GM18517 (cell line): ENCODE data around the gene MDFIC2.
"Not testable (repeated sequence)": the region's sequence is repeated elsewhere in the genome, so short reads cannot be mapped to it uniquely, and the experiment has no call there.

Experiments
- ATAC-seq: cut with Tn5 transposase; IDR thresholded peaks from one replicate; pipeline ENCODE4 v1.9.1; 2021; ENCODE audit warnings: mild to moderate bottlenecking, moderate library complexity; ENCODE audit not compliant: unreplicated experiment

Gene MDFIC2

GRCh38 chr3:70312336-70312735 is at the start of gene MDFIC2:
Gene MDFIC2 (minus strand): TSS chr3:70312638. CDS start chr3:70311973, 665 bp downstream.
- ATAC-seq = no peak

DNA sequence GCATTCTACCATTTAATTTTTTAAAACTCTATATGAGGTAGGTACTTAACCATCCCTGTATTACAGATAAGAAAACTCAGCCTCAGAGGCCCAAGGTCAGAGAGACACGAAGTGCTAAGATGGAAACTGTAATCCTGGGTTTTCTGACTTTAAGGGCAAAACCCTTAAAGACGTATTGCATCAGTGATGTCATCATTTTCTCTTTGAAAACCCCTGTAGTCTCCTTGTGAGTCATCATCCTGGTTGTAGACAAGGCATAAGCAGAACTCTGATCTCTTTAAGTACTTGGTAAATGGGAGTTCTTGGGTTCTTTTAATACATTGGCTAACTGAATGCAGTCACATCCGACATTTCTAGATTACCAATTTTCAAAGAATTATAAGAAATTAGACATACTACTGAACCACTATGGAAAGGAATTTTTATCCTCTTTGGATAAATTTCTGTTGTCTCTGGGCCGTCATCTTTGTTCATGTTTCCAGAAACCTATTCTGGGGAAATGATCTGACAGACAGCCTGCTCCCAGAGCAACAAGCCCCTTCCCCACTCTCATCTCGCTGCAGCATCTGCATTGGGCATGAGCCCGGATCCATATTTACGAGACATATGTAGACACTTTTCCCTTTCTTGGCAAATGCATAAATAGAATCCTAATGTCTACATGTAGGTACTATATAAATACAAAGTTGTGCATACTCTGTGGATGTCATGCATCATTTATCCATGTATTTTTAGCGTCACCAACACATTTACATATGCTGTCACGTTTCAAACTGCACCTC is 48.7 kb upstream of the MDFIC2 start:
- no peak for ATAC-seq

GRCh38 chr3:70359711-70360110 is 47.3 kb upstream of the MDFIC2 start:
- ATAC-seq = no peak

DNA sequence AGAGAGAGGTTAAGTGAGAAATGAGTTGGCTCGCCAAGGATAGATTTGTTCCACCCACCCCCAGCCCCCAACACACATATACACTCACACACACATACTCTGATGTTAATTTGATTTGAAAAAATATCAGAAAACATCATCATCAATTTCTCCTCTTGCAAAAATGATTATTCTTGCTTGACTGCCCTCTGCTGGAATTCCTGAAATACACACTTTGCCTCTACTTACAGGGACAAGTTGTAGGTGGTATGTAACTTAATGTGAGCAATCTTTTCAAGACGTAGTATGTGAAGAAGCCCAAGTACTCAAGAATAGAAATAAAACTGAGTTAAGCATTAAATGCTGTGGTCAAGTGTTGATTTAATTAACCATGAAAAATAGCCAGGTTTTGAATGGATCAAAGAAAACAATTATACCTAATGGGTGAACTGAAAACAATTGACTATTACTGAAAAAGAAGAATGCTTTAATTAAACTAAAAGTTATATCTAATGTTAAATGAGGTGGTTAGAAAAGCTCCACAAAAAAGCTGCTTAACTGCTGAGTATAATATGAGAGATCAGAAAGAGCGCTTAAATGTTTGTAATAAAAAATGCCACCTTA is 46.6 kb upstream of the MDFIC2 start:
- ATAC-seq = no peak

DNA sequence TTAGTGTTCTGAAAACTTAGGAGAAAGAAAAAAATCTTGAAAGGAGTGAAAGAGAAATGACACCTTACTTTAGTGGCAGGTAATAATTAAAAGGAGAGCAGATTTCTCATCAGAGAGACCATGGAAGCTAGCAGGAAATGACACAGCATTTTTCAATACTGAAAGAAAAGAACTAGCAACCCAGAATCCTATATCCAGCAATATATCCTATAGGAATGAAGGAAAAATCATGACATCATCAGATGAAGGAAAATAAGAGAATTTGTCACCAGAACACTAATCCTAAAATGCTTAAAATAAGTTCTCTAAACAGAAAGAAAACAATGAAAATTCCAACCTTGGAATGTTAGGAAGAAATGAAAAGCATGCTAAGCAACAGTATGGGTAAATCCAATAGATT is 39.8 kb upstream of the MDFIC2 start:
- ATAC-seq = no peak

- no peak for ATAC-seq
These were observed 29.7 kb upstream of the MDFIC2 start for GRCh38 chr3:70342149-70342548.

- ATAC-seq = not testable (repeated sequence)
These were observed 24.4 kb upstream of the MDFIC2 start for GRCh38 chr3:70336885-70337284.

DNA sequence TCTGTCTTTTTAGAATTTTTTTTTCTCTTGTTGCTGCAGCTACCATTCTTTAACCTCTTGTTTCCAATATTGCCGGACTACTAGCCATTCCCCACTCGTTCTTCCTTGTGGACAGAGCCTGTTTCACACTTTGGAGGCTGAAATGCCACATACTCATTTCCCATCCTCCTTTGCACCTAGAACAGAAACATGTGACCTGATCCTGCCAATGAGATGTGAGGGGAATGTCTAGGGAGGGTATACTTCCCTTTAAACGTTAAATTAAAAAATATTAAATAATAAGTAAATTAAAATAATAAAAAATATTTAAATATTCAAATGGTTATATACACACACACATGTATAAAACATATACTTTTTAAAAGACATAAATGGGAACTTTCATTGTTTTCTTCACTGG is 20.6 kb upstream of the MDFIC2 start:
- ATAC-seq = no peak

GRCh38 chr3:70315021-70315420 is 2.6 kb upstream of the MDFIC2 start:
- no peak for ATAC-seq

GRCh38 chr3:70310809-70311208 is 1.6 kb downstream of the MDFIC2 start:
- no peak for ATAC-seq

- ATAC-seq = no peak
These were observed 2.8 kb downstream of the MDFIC2 start for GRCh38 chr3:70309591-70309990.

GRCh38 chr3:70308760-70309159 is 3.7 kb downstream of the MDFIC2 start:
- ATAC-seq = no peak

- ATAC-seq = no peak
These were observed 5.7 kb downstream of the MDFIC2 start for GRCh38 chr3:70306736-70307135.

GRCh38 chr3:70298385-70298784 is 14.1 kb downstream of the MDFIC2 start:
- no peak for ATAC-seq

DNA sequence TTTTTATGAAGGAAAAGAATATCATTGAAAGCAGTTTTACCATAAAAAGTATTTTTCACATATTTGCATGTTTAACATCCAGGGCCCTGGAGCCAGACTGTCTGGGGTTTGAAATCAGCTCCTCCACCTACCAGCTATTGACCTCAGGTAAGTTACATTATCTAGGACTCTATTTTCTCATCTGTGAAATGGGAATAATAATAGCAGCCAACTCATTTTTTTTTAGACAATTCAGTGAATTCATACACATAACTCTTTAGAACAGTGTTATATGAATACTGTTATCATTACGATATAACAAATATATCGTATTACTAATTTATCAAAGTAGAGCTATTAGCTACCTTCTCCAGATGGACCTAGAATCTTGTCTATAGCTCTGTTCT is 21.3 kb downstream of the MDFIC2 start:
- ATAC-seq = no peak

DNA sequence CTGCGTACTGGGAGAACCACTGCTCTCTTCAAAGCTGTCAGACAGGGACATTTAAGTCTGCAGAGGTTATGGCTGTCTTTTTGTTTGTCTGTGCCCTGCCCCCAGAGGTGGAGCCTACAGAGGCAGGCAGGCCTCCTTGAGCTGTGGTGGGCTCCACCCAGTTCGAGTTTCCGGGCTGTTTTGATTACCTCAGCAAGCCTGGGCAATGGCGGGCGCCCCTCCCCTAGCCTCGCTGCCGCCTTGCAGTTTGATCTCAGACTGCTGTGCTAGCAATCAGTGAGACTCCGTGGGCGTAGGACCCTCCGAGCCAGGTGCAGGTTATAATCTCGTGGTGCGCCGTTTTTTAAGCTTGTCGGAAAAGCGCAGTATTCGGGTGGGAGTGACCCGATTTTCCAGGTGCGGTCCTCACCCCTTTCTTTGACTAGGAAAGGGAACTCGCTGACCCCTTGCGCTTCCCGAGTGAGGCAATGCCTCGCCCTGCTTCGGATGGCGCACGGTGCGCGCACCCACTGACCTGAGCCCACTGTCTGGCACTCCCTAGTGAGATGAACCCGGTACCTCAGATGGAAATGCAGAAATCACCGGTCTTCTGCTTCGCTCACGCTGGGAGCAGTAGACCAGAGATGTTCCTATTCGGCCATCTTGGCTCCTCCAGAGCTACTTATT is 21.9 kb downstream of the MDFIC2 start:
- ATAC-seq = not testable (repeated sequence)

DNA sequence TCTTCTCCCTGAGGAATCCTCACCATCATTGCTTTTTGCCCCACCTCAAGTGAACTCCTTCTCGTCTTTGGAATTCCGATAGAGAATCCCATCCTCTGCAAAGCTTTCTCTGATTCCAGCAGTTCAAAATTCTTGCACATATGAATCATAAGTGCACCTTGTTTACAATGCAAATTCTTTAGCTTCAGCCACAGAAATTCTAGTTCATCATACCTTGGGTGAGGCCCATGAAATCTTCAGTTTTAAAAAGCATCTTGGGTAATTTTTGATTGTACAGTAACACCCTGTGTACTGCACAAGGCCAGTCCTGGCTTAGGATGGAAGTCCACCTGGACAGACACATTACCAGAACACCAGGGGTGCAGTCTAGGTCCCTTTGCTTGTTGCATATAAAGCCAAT is 30.8 kb downstream of the MDFIC2 start:
- ATAC-seq = no peak

GRCh38 chr3:70277304-70277703 is 35.1 kb downstream of the MDFIC2 start:
- ATAC-seq = no peak

DNA sequence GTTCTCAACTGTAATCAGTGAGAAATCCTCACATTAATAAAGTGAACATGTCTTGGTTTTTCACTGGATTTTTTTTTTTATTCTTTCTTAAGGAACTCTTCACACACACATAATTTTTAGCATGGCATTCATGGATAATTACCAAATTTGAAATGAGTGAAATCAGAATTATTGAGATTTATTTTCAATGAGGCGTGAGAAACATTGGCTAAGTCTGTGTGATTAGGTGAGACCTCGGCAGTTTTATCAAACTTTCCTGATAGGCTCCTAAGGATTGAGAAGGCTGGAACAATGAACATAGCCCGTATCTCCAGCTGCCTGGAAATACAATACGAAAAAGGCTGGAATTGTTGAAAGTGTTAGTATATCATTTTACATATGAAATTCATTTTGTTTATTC is 35.5 kb downstream of the MDFIC2 start:
- no peak for ATAC-seq

DNA sequence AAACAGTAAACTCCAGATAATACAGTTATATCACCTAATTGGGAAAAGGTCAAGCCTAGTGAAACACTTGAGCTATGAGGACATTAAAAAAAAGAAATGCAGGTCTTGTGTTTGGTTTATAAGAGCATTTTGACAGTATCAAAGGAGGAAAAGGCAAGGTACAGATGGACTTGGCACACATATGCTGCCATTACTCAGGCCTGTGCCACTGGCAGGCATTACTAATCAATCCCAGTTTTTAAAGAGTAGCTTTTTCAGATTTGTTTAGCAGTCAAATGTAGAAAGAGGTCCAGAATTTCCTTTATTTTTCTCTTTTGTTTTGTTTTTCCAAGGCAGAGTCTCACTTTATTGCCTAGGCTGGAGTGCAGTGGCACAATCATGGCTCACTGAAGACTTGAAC is 38.9 kb downstream of the MDFIC2 start:
- no peak for ATAC-seq

DNA sequence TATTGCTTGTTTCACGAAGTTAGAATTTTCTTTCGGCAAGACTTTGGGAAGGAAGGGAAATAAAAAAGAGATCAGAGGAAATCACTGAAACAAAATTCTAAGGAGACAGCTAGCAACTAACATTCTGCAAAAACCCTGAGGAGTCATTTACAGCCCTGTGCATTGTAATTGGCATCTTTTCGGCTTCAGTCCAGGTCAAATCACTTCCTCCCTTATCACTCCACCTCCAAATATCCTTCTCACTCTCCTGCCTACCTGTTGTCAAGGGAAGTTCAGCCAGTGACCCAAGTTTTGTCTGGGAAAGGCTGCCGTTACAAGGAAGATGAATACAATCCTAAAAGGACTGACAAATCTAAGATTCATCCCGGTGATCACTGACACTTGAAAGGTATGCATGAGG is 39.6 kb downstream of the MDFIC2 start:
- no peak for ATAC-seq

GRCh38 chr3:70264122-70264780 is 48.2 kb downstream of the MDFIC2 start:
- ATAC-seq = no peak
